SU-DHL-6 (cell line): ENCODE results near the gene FYTTD1.

Experiments
- CTCF ChIP-seq: fragments of 200-600 bp; sonication (generic); IDR thresholded peaks from one replicate; pipeline ENCODE4 v1.5.1; 2017; ENCODE audit warnings: antibody characterized with exemption, mild to moderate bottlenecking, low read length, moderate library complexity; ENCODE audit not compliant: insufficient read depth, poor library complexity, severe bottlenecking
- EZH2phosphoT487 ChIP-seq: fragments of 200-600 bp; sonication (generic), shearing (Covaris generic); conservative IDR thresholded peaks from 2 replicates; pipeline ENCODE4 v1.6.1; 2018; ENCODE audit warnings: mild to moderate bottlenecking, antibody characterized with exemption, low read length, moderate library complexity, mixed read lengths

DNA sequence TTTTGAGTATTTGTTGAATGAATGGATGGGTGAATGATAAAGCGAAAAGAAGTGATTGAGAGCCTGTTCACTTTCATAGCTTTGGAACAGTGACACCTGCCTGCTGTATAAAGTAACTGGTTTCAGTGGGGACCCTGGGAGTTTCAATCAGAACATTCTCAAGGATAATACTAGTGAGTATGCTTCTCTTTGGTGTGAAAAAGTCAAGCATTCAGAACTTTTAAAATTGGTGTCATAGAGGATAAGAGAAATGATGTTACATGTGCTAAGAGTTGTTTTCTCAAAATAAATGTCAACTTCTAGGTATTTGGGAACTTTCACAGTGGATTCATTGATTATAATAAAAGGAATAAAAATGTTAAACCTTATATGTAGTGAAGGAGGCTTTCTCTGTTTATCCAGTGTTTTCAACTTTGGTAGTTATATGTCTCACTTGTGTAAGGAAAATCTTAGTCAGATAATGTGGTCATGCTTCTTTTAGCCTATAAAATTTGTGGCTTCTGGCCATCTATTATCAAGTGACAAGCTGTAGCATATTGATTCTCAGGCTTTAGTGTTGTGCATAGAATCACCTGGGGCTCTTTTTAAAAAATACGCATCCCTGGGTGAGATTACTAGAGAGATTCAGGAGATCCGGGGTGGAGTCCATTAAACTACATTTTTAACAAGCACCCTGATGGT is 53.2 kb downstream of the FYTTD1 start:
- TF ChIP-seq CTCF, result no peak
- no peak for TF ChIP-seq EZH2phosphoT487
